Endometrial microvascular endothelial cells (primary cell): ENCODE measurements around the gene HIVEP2. TPM values are rescaled to one million over a fixed set of nuclear protein-coding genes. Genes with fewer than 3 reads are reported as not detected.
"Not testable (repeated sequence)": the region's sequence is repeated elsewhere in the genome, so short reads cannot be mapped to it uniquely, and the experiment has no call there.

Source experiments
- in situ Hi-C: cut with HindIII; loops from 2 replicates; pipeline ENCODE4 v1.10.0; 2017; ENCODE audit warnings: low sequenced_read_pairs, low pct_unique_long_range_greater_than_20kb; ENCODE audit errors: inconsistent ontology term
- total RNA-seq: library from RNA; depleted of rRNA; stranded (reverse); fragments of >200 nt; gene quantifications from one replicate; pipeline ENCODE4 v1.2.3, GENCODE V29; 2015; ENCODE audit errors: inconsistent ontology term

HIVEP2 gene
- 3.5 TPM for total RNA-seq

GRCh38 chr6:142945049-142945445, at the start of gene HIVEP2:
Gene HIVEP2 (minus strand): TSS chr6:142945176. CDS start chr6:142774738, 170,438 bp downstream.
- in situ Hi-C loops: no loop called here

- in situ Hi-C loops: no loop called here
Measured at GRCh38 chr6:142993977-142994376, 49.0 kb upstream of the HIVEP2 start.

- in situ Hi-C loops: no loop called here
Measured at GRCh38 chr6:142987490-142987889, 42.5 kb upstream of the HIVEP2 start.

GRCh38 chr6:142985281-142985680, 40.3 kb upstream of the HIVEP2 start:
- in situ Hi-C loops: no loop called here

GRCh38 chr6:142984386-142984785, 39.4 kb upstream of the HIVEP2 start:
- in situ Hi-C loops: no loop called here

GRCh38 chr6:142975365-142975764, 30.4 kb upstream of the HIVEP2 start:
- in situ Hi-C loops: no loop called here

- in situ Hi-C loops: not testable (repeated sequence)
Measured at GRCh38 chr6:142970941-142971340, 26.0 kb upstream of the HIVEP2 start.

- in situ Hi-C loops: no loop called here
Measured at GRCh38 chr6:142968601-142969000, 23.6 kb upstream of the HIVEP2 start.

- in situ Hi-C loops: no loop called here
Measured at GRCh38 chr6:142966294-142966693, 21.3 kb upstream of the HIVEP2 start.

GRCh38 chr6:142965164-142965563, 20.2 kb upstream of the HIVEP2 start:
- in situ Hi-C loops: no loop called here

- in situ Hi-C loops: no loop called here
Measured at GRCh38 chr6:142960098-142960497, 15.1 kb upstream of the HIVEP2 start.

- in situ Hi-C loops: no loop called here
Measured at GRCh38 chr6:142958343-142958742, 13.4 kb upstream of the HIVEP2 start.

- in situ Hi-C loops: no loop called here
Measured at GRCh38 chr6:142956726-142957125, 11.8 kb upstream of the HIVEP2 start.

GRCh38 chr6:142954844-142955243, 9.9 kb upstream of the HIVEP2 start:
- in situ Hi-C loops: no loop called here

GRCh38 chr6:142953373-142954273, 8.6 kb upstream of the HIVEP2 start:
- in situ Hi-C loops: no loop called here

GRCh38 chr6:142952614-142953013, 7.6 kb upstream of the HIVEP2 start:
- in situ Hi-C loops: no loop called here

- in situ Hi-C loops: no loop called here
Measured at GRCh38 chr6:142950291-142950690, 5.3 kb upstream of the HIVEP2 start.

GRCh38 chr6:142947714-142948480, 2.9 kb upstream of the HIVEP2 start:
- in situ Hi-C loops: no loop called here

GRCh38 chr6:142946924-142947713, 2.1 kb upstream of the HIVEP2 start:
- in situ Hi-C loops: no loop called here
